Natural killer cell (primary cell): ENCODE measurements around the gene ZCCHC3. TPM values are rescaled to one million over a fixed set of nuclear protein-coding genes. Genes with fewer than 3 reads are reported as not detected.
A peak's percentile ranks its signal among the peaks of the same experiment; 100 is the strongest.

Experiments
- ATAC-seq, 3 donors: fragments of 150-1000 bp in 2 of 3; fragments of 200-7000 bp in 1 of 3; cut with Tn5 transposase; 1 replicate in 1 of 3; 2 replicates in 2 of 3; pipeline ENCODE4 v1.10.0; 2021; ENCODE audit warnings: mild to moderate bottlenecking in 2 of 3, moderate library complexity in 2 of 3
- DNase-seq, 2 donors: peaks; one replicate each; pipeline versions ENCODE4 v3.0.0 to v3.0.0-alpha.2; 2013 to 2021; ENCODE audit warnings: mixed read lengths in 1 of 2
- H3K27ac ChIP-seq: one replicate; pipeline ENCODE4 v1.5.1; 2013; ENCODE audit warnings: mild to moderate bottlenecking, low read length
- H3K27me3 ChIP-seq: one replicate; pipeline ENCODE4 v1.6.1; 2013; ENCODE audit warnings: low read length; ENCODE audit not compliant: control insufficient read depth, insufficient read depth
- H3K36me3 ChIP-seq: one replicate; pipeline ENCODE4 v1.6.1; 2013; ENCODE audit warnings: low read length; ENCODE audit not compliant: control insufficient read depth, insufficient read depth
- H3K4me1 ChIP-seq: one replicate; pipeline ENCODE4 v1.6.1; 2013; ENCODE audit warnings: low read length; ENCODE audit not compliant: control insufficient read depth, insufficient read depth
- H3K4me3 ChIP-seq: one replicate; pipeline ENCODE4 v1.5.1; 2013; ENCODE audit warnings: low read length
- H3K9me3 ChIP-seq: one replicate; pipeline ENCODE4 v1.6.1; 2013; ENCODE audit warnings: low read length; ENCODE audit not compliant: control insufficient read depth, insufficient read depth
- H3K27ac Mint-ChIP-seq, 2 donors: one replicate each; pipeline ENCODE4 v1.8.0; 2022; ENCODE audit warnings: mild to moderate bottlenecking in 2 of 2, mixed read lengths in 2 of 2, moderate library complexity in 1 of 2
- H3K27me3 Mint-ChIP-seq, 2 donors: one replicate each; pipeline ENCODE4 v1.8.0; 2022; ENCODE audit warnings: low read depth in 2 of 2, mixed read lengths in 2 of 2
- H3K36me3 Mint-ChIP-seq: one replicate; pipeline ENCODE4 v1.8.0; 2022; ENCODE audit warnings: mixed read lengths
- H3K4me1 Mint-ChIP-seq, 2 donors: one replicate each; pipeline ENCODE4 v1.8.0; 2022; ENCODE audit warnings: mixed read lengths in 2 of 2
- H3K4me3 Mint-ChIP-seq: one replicate; pipeline ENCODE4 v1.8.0; 2022; ENCODE audit warnings: mild to moderate bottlenecking, moderate library complexity, mixed read lengths
- H3K9me3 Mint-ChIP-seq, 2 donors: one replicate each; pipeline ENCODE4 v1.8.0; 2022; ENCODE audit warnings: mixed read lengths in 2 of 2
- WGBS: methylation state at CpG from one replicate; pipeline ENCODE4 v1.1.7; 2013; ENCODE audit warnings: missing lambda C conversion rate; ENCODE audit not compliant: insufficient coverage; 5-methylcytosine and 5-hydroxymethylcytosine counted together
- intact Hi-C: fragments of 100-400 bp; cut with micrococcal nuclease; formaldehyde crosslinking; loops from one replicate; pipeline ENCODE4 v1.14.2; 2022
- total RNA-seq, 4 donors: library from RNA; stranded (reverse); fragments of 120-200 nt in 1 of 4; gene quantifications; one replicate each; pipeline versions ENCODE4 v1.2.3 to v1.2.4, GENCODE V29; 2013 to 2022
- TF ChIP-seq, protein P1 (sequence below): fragments of 200-600 bp; IDR thresholded peaks from one replicate; pipeline ENCODE4 v1.8.0; 2022; ENCODE audit warnings: antibody characterized with exemption

Gene ZCCHC3
- total RNA-seq, 3 donors from 2014 or later (not counting 1 experiment from before 2014, with no cell fraction given): 19.2 to 24.0 (median 20.6) TPM

- Mint-ChIP-seq H3K4me3 (no peak overlapping the region), H3K36me3 (no peaks in the 10 kb centered on the region)
Measured at GRCh38 chr20:316316-317068, 19.1 kb downstream of the ZCCHC3 start.

GRCh38 chr20:324177-325044 is 27.0 kb downstream of the ZCCHC3 start:
- Histone ChIP-seq H3K27me3 (no peaks in the 10 kb centered on the region), H3K4me3 (peak overlapping the region; percentile 59), H3K9me3 (no peaks in the 10 kb centered on the region), H3K36me3 (no peaks in the 10 kb centered on the region), H3K27ac (peak overlapping the region; percentile 60), H3K4me1 (peaks cover 32% of the 10 kb centered on the region)
- TF ChIP-seq, protein P1, sequence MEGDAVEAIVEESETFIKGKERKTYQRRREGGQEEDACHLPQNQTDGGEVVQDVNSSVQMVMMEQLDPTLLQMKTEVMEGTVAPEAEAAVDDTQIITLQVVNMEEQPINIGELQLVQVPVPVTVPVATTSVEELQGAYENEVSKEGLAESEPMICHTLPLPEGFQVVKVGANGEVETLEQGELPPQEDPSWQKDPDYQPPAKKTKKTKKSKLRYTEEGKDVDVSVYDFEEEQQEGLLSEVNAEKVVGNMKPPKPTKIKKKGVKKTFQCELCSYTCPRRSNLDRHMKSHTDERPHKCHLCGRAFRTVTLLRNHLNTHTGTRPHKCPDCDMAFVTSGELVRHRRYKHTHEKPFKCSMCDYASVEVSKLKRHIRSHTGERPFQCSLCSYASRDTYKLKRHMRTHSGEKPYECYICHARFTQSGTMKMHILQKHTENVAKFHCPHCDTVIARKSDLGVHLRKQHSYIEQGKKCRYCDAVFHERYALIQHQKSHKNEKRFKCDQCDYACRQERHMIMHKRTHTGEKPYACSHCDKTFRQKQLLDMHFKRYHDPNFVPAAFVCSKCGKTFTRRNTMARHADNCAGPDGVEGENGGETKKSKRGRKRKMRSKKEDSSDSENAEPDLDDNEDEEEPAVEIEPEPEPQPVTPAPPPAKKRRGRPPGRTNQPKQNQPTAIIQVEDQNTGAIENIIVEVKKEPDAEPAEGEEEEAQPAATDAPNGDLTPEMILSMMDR: peak; percentile 20
- no peaks in the 10 kb centered on the region for H3K36me3 Mint-ChIP-seq
- no peaks in the 10 kb centered on the region for H3K9me3 Mint-ChIP-seq
- H3K4me3 Mint-ChIP-seq: peak overlapping the region; percentile 91
- peak; percentile 88 to 92 for DNase-seq
- H3K4me1 Mint-ChIP-seq: peaks cover 0 to 11% of the 10 kb centered on the region in 2 donors
- no peaks in the 10 kb centered on the region for H3K27me3 Mint-ChIP-seq
- intact Hi-C loops: loop anchor here (1.0 to 2.0 kb wide), 2 partner anchors 14 to 26 kb away; no protein-coding TSS in a partner anchor
- ATAC-seq: peak; percentile 72 to 88 (median 74)
- WGBS: under 1% methylated on average over 64 of the region's 69 CpGs
- H3K27ac Mint-ChIP-seq: peak overlapping the region; percentile 70 to 74

More at GRCh38 chr20:316316-317068, 19.1 kb downstream of the ZCCHC3 start:
- H3K36me3 ChIP-seq: no peaks in the 10 kb centered on the region
- H3K9me3 Mint-ChIP-seq: no peaks in the 10 kb centered on the region
- ATAC-seq (no peak), DNase-seq (no peak)
- no peaks in the 10 kb centered on the region for H3K27me3 ChIP-seq
- peaks cover 0 to 5% of the 10 kb centered on the region in 2 donors for H3K4me1 Mint-ChIP-seq
- no peak overlapping the region for H3K4me3 ChIP-seq
- H3K27ac ChIP-seq: no peak overlapping the region
- TF ChIP-seq, protein P1: no peak
- H3K27me3 Mint-ChIP-seq: peaks cover 0 to 2% of the 10 kb centered on the region in 2 donors
- no peak overlapping the region for H3K27ac Mint-ChIP-seq
- no peaks in the 10 kb centered on the region for H3K9me3 ChIP-seq
- 91% methylated on average over 2 of the region's 2 CpGs for WGBS
- intact Hi-C loops: no loop called here
- no peaks in the 10 kb centered on the region for H3K4me1 ChIP-seq

DNA sequence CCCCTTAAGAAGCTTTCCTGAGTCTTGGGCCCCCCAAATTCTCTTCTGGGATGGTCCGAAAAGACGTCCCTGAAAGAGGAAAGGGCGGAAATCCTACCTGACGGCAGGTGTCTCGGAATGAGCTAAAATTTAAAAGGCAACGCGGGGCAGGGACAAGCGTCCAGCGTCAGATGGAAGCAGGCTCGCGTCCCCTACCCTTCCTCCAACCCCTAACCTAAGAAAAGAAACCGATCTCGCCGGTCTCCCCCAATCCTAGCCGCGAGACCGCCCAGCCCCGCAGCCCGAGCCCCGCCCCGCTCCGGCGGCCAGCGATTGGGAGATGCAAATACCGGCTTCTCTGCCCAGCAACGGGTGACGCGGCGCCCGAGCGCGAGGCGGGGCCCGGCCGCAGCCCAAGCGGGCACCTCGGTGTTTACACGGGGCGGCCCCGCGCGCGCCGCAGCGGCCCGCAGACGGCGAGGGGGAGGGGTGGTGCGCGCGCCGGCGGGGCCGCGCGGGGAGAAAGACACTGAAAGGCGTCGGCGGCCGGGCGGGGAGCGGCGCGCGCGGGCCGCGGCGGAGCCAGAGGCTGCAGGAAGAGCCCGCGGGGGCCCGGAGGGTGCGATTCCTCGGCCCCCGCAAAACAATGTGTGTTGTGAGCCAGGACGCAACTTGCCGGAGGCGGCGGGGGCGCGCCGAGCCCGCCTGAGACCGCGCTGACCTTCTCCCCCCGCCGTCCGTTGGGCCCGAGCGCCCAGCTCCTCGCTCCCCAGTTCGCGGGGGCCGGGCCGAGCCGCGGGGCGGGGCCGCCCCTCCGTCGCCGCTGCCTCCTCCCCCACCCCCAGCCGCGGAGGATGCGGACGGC is 27.9 kb downstream of the ZCCHC3 start, which contains the start of gene SOX12:
Gene SOX12, plus strand, starts transcription at position 508 of the 844 bp plus-strand sequence. CDS start 373 bp downstream, outside the sequence.
- Histone ChIP-seq H3K27me3 (no peaks in the 10 kb centered on the region), H3K27ac (peak within 1 kb of the TSS; percentile 60), H3K4me1 (peaks cover 39% of the 10 kb centered on the region), H3K4me3 (peak within 1 kb of the TSS; percentile 59), H3K9me3 (no peaks in the 10 kb centered on the region), H3K36me3 (no peaks in the 10 kb centered on the region)
- Mint-ChIP-seq H3K4me3 (peak within 1 kb of the TSS; percentile 91), H3K4me1 (peaks cover 0 to 14% of the 10 kb centered on the region in 2 donors), H3K36me3 (no peaks in the 10 kb centered on the region), H3K27ac (peak within 1 kb of the TSS; percentile 70 to 74), H3K27me3 (no peaks in the 10 kb centered on the region), H3K9me3 (no peaks in the 10 kb centered on the region)
- intact Hi-C loops: loop anchor here (2.0 kb wide), 1 partner anchor 14 kb away; no protein-coding TSS in a partner anchor
- ATAC-seq (peak; percentile 79 to 89 (median 82)), DNase-seq (peak; percentile 96 to 98)
- TF ChIP-seq, protein P1: no peak
- WGBS: under 1% methylated on average over 106 of the region's 106 CpGs
